Brain microvascular endothelial cell (primary cell): ENCODE results near the gene PRIM2.
A peak's percentile ranks its signal among the peaks of the same experiment; 100 is the strongest.
"Not testable (repeated sequence)": the region's sequence is repeated elsewhere in the genome, so short reads cannot be mapped to it uniquely, and the experiment has no call there.

ENCODE experiments used
- DNase-seq: peaks from one replicate; pipeline ENCODE4 v3.0.0-alpha.2; 2020
- H3K27ac ChIP-seq: fragments of 250-450 bp; sonication (Bioruptor Pico); 2 replicates; pipeline ENCODE4 v1.5.1; 2020; ENCODE audit warnings: mild to moderate bottlenecking, moderate library complexity
- H3K27me3 ChIP-seq: fragments of 250-450 bp; sonication (Bioruptor Pico); replicated peaks from 2 replicates; pipeline ENCODE4 v1.5.1; 2020; ENCODE audit warnings: mild to moderate bottlenecking
- H3K36me3 ChIP-seq: fragments of 250-450 bp; sonication (Bioruptor Pico); replicated peaks from 2 replicates; pipeline ENCODE4 v1.5.1; 2020; ENCODE audit warnings: mild to moderate bottlenecking
- H3K4me3 ChIP-seq: 2 replicates; pipeline ENCODE4 v1.5.1; 2011; ENCODE audit warnings: low read depth, mild to moderate bottlenecking, control low read depth, low read length, moderate library complexity
- in situ Hi-C: cut with HindIII; loops from 2 replicates; pipeline ENCODE4 v1.10.0; 2017; ENCODE audit warnings: low sequenced_read_pairs, low pct_ligation_motif_present
- TF ChIP-seq, protein P1 (sequence below): IDR thresholded peaks from 2 replicates; pipeline ENCODE4 v1.5.1; 2011; ENCODE audit warnings: low read depth, mild to moderate bottlenecking, moderate library complexity, low read length, control low read depth, inconsistent platforms; ENCODE audit errors: missing control alignments

Gene PRIM2

DNA sequence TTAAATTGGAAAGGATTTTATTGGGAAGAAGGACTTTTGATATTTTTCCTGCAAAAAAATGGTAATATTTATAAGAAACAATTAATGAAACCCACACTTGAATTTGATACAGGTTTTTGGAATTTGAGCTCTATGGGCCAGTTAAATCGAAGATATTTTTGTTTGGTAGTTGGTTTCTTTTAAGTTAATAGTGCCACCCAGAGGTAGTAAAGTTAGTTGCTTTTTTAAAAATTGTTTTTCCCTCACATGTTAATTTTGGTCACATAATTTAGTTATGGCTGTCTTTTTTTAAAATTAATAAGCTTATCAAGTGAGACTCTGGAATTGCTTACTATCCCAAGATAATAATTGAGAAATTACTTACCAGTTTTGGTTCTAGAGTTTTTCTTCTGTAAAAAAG, 7.1 kb downstream of the PRIM2 start:
- Histone ChIP-seq H3K4me3 (no peak overlapping the region), H3K27me3 (no peaks in the 10 kb centered on the region), H3K36me3 (peaks cover 20% of the 10 kb centered on the region), H3K27ac (no peak overlapping the region)
- in situ Hi-C loops: loop anchor here (25.0 kb wide), 1 partner anchor 137 kb away; no protein-coding TSS in a partner anchor
- TF ChIP-seq, protein P1, sequence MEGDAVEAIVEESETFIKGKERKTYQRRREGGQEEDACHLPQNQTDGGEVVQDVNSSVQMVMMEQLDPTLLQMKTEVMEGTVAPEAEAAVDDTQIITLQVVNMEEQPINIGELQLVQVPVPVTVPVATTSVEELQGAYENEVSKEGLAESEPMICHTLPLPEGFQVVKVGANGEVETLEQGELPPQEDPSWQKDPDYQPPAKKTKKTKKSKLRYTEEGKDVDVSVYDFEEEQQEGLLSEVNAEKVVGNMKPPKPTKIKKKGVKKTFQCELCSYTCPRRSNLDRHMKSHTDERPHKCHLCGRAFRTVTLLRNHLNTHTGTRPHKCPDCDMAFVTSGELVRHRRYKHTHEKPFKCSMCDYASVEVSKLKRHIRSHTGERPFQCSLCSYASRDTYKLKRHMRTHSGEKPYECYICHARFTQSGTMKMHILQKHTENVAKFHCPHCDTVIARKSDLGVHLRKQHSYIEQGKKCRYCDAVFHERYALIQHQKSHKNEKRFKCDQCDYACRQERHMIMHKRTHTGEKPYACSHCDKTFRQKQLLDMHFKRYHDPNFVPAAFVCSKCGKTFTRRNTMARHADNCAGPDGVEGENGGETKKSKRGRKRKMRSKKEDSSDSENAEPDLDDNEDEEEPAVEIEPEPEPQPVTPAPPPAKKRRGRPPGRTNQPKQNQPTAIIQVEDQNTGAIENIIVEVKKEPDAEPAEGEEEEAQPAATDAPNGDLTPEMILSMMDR: peak; percentile 18
- DNase-seq: no peak

DNA sequence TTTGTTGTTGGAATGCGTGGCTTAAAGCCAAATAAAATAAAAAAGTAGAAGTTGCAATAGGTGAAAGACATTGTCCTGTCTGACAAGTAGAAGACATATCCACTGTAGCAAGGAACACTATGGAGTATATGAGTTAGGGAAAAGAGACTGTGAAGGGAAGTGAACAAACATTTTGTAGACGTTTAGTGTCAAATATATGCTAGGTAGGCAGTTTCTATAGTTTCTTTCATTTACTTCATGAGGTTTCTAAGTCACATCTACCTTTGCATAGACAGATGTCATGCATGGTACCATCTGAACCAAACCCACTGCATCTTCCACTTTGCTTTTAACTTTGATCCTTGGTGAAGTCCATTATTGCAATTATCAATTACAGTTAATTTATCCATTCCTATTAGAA, 9.9 kb downstream of the PRIM2 start:
- H3K27me3 ChIP-seq: no peaks in the 10 kb centered on the region
- H3K36me3 ChIP-seq: peaks cover 15% of the 10 kb centered on the region
- TF ChIP-seq, protein P1: no peak
- H3K27ac ChIP-seq: no peak overlapping the region
- no peak for DNase-seq
- in situ Hi-C loops: no loop called here
- no peak overlapping the region for H3K4me3 ChIP-seq

DNA sequence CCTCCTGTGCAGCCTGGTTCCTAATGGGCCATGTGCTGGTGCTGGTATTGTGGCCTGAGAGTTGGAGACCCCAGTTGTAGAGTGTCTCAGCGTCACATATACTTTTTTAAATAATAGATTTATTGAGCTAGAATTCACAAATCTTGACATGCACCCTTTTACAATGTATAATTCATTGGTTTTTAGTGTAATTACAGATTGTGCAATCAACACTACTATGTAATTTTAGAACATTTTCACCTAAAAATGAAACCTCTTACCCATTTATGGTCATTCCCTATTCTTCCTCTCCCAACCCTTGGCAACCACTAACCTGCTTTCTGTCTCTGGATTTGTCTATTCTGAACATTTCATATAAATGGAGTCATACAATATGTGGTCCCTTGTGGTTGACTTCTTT, 10.6 kb downstream of the PRIM2 start:
- in situ Hi-C loops: no loop called here
- no peak for DNase-seq
- Histone ChIP-seq H3K27me3 (no peaks in the 10 kb centered on the region), H3K4me3 (no peak overlapping the region), H3K36me3 (peaks cover 15% of the 10 kb centered on the region), H3K27ac (no peak overlapping the region)
- TF ChIP-seq, protein P1: no peak

DNA sequence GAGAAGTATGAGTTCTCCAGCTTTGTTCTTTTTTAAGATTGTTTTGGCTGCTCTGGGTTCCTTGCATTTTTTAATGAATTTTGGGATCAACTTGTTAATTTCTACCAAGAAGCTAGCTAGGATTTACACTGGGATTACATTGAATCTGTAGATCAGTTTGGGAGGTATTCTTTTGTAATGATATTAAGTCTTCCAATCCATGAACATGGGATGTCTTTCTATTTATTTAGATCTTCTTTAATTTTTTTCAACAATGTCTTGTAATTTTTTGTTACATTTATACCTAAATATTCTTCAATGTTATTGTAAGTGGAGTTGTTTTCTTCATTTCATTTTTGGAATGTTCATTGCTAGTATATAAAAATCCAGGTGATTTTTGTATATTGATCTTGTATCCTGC, 12.5 kb downstream of the PRIM2 start:
- Histone ChIP-seq H3K4me3 (no peak overlapping the region), H3K27me3 (no peaks in the 10 kb centered on the region), H3K27ac (no peak overlapping the region), H3K36me3 (peaks cover 11% of the 10 kb centered on the region)
- in situ Hi-C loops: no loop called here
- TF ChIP-seq, protein P1: no peak
- no peak for DNase-seq

DNA sequence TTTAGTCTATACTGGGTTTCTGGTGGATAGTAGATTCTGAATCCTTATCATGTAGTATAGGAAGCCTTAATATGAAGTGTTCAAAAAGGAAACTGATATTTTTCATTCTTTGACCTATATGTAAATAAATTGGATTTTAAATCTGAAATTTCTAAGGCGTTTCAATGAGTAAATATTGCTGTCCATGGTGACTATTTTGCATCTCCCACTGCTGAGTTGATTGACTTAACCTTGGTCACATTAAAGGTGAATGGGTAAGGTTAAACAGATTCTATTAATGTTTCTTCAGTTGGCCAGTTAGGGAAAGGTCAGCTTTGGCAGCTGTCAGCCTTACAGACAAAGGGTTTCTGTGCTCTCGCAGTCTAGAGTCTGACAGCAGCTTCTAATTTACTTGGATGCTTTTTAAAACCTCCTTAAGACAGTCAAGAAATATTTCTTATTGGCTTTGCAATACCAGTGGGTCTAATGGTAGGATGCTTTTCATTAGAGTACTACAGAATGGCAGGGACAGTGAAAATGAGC, 24.8 kb downstream of the PRIM2 start:
- TF ChIP-seq, protein P1: no peak
- Histone ChIP-seq H3K27ac (no peak overlapping the region), H3K27me3 (no peaks in the 10 kb centered on the region), H3K4me3 (no peak overlapping the region), H3K36me3 (no peaks in the 10 kb centered on the region)
- DNase-seq: no peak
- in situ Hi-C loops: no loop called here

DNA sequence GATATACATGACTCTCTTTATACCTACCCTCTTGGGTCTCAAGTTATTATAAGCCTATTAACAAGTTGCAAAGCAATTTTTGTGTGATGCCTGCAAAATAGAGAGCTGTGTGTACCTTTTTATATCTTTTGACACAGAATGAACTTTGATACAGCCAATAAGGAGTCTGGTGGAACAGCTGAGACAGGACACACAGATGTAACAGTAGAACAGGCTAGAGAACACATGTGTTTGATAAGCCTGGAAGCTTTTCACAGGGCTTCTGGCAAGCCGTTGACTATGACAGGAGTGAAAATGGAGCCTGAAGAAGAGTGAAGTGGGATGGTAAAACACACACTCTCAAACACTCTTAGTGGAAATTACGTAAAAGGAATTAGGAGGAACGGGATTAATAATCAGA, 25.9 kb downstream of the PRIM2 start:
- in situ Hi-C loops, H3K4me3 ChIP-seq, H3K27me3 ChIP-seq, H3K36me3 ChIP-seq, H3K27ac ChIP-seq, DNase-seq: not testable (repeated sequence)

DNA sequence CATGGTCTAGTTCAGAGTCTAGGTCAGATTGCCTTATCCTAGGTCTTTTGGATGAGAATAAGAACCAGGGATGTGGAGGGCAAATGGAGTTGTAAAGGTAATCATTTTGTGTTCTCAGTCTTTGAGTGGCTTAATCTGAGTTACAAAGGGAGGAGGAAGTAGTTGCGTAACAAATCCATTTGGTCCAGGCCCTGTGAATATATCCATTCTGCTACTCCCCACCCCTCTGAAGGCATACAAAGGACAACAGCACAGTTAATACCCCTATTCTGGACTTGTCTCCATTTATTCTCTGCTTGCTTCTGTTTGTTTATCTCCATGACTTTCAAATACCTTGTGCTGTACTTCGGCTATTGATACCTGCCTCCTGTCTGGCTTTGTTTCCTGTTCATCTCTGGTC, 29.3 kb downstream of the PRIM2 start:
- H3K4me3 ChIP-seq, DNase-seq, H3K27ac ChIP-seq, H3K36me3 ChIP-seq, in situ Hi-C loops, H3K27me3 ChIP-seq: not testable (repeated sequence)

DNA sequence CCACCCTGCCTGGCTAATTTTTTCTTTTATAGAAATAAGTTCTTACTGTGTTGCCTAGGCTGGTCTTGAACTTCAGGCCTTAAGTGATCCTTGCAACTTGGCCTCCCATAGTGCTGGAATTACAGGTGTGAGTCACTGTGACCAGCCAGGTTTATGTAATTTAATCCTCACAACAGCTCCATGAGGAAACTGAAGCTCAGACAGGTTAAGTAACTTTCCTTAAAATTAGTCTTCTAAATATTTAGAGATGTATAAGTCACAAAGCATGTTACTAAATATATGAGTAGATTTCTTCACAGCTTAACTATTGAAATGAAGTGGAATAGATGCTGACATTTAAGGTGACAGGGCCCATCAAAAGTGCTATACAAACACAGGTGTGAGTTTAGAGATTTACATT, 30.2 kb downstream of the PRIM2 start:
- H3K27ac ChIP-seq, H3K36me3 ChIP-seq, in situ Hi-C loops, H3K4me3 ChIP-seq, DNase-seq, H3K27me3 ChIP-seq: not testable (repeated sequence)

DNA sequence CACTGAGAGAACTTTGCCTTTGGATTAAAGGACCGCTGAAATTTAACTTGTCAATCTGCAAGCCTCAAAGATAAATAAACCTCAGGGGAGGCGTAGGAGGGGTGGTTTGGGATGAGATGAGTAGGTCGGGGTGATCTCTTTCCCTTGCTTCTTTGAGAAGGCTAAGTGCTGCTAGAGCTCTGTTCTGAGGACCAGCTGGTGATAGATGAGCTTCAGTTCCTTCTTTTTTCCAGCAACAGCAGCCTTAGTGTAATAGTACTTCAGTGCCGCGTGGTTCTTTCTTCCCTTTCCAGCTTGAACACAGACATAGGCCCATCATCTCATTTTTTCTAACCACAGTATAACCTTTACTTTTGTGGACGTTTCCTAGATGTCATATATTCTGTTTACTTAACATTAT, 33.0 kb downstream of the PRIM2 start:
- in situ Hi-C loops, H3K27ac ChIP-seq, H3K4me3 ChIP-seq, H3K27me3 ChIP-seq, DNase-seq, H3K36me3 ChIP-seq: not testable (repeated sequence)

DNA sequence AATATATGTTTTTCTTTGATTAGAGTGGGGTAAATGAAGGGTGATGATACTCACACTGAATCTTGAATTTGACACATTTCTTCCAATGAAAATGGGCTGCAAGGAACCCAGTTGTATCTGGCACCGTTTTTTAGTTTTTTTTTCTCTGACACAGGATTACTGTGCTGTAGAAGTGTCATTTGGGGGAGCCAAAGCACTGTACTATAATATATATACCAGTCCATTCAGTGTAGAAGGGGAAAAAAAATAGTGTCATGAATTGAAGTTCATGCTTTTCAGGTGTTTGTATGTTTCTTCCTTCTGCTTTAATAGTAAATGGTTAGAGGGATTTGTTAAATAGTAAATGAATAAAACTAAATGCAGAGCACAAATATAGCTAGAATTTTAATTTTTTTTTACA, 35.2 kb downstream of the PRIM2 start:
- H3K4me3 ChIP-seq, H3K36me3 ChIP-seq, H3K27me3 ChIP-seq, H3K27ac ChIP-seq, in situ Hi-C loops, DNase-seq: not testable (repeated sequence)
